Activated T-helper 17 cell treated with anti-CD3 and anti-CD28 coated beads, Interleukin-2, amount 50 U/mL, for 72 hours (primary cell): Measurements from ENCODE around the gene DAZL. TPM values are rescaled to one million over a fixed set of nuclear protein-coding genes. Genes with fewer than 3 reads are reported as not detected.

Experiments used
- ATAC-seq: fragments of 150-1000 bp; cut with Tn5 transposase; replicated peaks from 2 replicates; pipeline ENCODE4 v1.10.0; 2021; ENCODE audit warnings: mild to moderate bottlenecking, moderate library complexity
- H3K27ac Mint-ChIP-seq: one replicate; pipeline ENCODE4 v1.8.0; 2022; ENCODE audit warnings: mixed read lengths
- H3K27me3 Mint-ChIP-seq: one replicate; pipeline ENCODE4 v1.8.0; 2022; ENCODE audit warnings: mixed read lengths
- H3K36me3 Mint-ChIP-seq: one replicate; pipeline ENCODE4 v1.8.0; 2022; ENCODE audit warnings: low read depth, mild to moderate bottlenecking, mixed read lengths
- H3K4me1 Mint-ChIP-seq: one replicate; pipeline ENCODE4 v1.8.0; 2022; ENCODE audit warnings: mixed read lengths
- H3K4me3 Mint-ChIP-seq: one replicate; pipeline ENCODE4 v1.8.0; 2022; ENCODE audit warnings: mild to moderate bottlenecking, mixed read lengths
- H3K9me3 Mint-ChIP-seq: one replicate; pipeline ENCODE4 v1.8.0; 2022; ENCODE audit warnings: mixed read lengths
- total RNA-seq, 2 donors: library from RNA; stranded (reverse); gene quantifications; one replicate each; pipeline ENCODE4 v1.2.3, GENCODE V29; 2022

Gene DAZL
- total RNA-seq, 2 donors from 2014 or later = 0.09 to 0.13 TPM

DNA sequence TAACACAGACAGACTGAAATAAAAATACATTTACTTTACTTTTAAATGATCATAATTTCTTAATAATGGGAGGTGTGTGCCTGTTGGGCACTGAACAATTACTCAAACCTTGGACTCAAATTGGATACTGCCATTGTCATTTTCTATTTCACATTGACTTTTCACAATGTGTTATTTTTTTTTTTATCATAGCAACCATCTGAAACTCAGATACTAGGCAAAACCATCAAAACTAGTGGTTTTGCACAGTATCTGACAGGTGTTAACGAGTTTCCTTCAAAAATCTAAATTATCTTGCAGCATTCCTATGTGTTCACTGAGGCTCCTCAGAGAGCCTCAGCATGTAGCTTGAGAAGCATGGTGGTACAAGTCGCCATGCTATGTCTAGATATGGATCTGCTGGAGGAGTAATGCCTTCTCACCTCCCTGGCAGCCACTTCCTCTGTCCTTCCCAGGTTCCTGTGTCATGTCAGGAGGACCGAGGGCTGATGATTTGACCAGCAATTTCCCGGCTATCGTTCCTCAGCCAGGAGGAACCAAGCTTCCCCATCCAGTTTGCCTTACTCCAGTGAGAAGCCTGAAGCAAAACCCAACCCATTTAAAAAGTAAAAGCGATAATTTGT lies 61.9 kb downstream of the DAZL start:
- ATAC-seq = no peak
- Mint-ChIP-seq H3K4me1 (peaks cover under 1% of the 10 kb centered on the region), H3K36me3 (no peaks in the 10 kb centered on the region), H3K27me3 (peaks cover 15% of the 10 kb centered on the region), H3K9me3 (no peaks in the 10 kb centered on the region), H3K27ac (no peak overlapping the region), H3K4me3 (no peak overlapping the region)

- no peak for ATAC-seq
- Mint-ChIP-seq H3K4me3 (no peak overlapping the region), H3K36me3 (no peaks in the 10 kb centered on the region), H3K4me1 (no peaks in the 10 kb centered on the region), H3K9me3 (no peaks in the 10 kb centered on the region), H3K27me3 (peaks cover 30% of the 10 kb centered on the region), H3K27ac (no peak overlapping the region)
Measured at GRCh38 chr3:16538507-16538906, 66.7 kb downstream of the DAZL start.

DNA sequence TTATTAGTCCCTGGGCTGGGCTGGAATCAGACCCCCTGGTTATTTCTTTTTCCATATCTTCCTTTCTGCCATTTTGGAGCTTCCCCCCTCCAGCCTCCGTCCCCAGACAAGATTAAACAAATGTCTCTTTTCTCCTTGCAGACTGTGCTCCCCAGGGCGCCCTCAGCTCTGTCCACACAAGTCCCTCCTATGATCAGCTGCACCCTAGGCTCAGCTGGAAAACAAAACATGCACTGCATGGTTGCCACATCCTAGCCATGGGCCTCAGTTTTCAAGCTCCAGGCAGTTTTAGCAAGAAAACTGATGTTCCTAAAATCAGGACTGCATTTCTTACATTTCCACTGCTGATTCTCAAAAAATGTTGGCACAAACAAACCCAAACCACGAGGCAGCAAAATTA lies 68.2 kb downstream of the DAZL start:
- H3K27me3 Mint-ChIP-seq = peaks cover 30% of the 10 kb centered on the region
- no peaks in the 10 kb centered on the region for H3K4me1 Mint-ChIP-seq
- no peak overlapping the region for H3K4me3 Mint-ChIP-seq
- H3K36me3 Mint-ChIP-seq = no peaks in the 10 kb centered on the region
- H3K27ac Mint-ChIP-seq = no peak overlapping the region
- ATAC-seq = no peak
- H3K9me3 Mint-ChIP-seq = no peaks in the 10 kb centered on the region

Other genes with a start within 250 kb of the DAZL start
- 100 to 1,000 TPM; 112 to 139 TPM for gene RFTN1, start 91.7 kb downstream of the DAZL start, total RNA-seq